ENCODE results near the gene SELENOW. TPM values are rescaled to one million over a fixed set of nuclear protein-coding genes. Genes with fewer than 3 reads are reported as not detected.
A peak's percentile ranks its signal among the peaks of the same experiment; 100 is the strongest.

The SELENOW gene
- total and polyA plus RNA-seq, 2 donors (not counting 1 experiment from before 2014, with no cell fraction given) = 47.7 to 73.7 TPM

DNA sequence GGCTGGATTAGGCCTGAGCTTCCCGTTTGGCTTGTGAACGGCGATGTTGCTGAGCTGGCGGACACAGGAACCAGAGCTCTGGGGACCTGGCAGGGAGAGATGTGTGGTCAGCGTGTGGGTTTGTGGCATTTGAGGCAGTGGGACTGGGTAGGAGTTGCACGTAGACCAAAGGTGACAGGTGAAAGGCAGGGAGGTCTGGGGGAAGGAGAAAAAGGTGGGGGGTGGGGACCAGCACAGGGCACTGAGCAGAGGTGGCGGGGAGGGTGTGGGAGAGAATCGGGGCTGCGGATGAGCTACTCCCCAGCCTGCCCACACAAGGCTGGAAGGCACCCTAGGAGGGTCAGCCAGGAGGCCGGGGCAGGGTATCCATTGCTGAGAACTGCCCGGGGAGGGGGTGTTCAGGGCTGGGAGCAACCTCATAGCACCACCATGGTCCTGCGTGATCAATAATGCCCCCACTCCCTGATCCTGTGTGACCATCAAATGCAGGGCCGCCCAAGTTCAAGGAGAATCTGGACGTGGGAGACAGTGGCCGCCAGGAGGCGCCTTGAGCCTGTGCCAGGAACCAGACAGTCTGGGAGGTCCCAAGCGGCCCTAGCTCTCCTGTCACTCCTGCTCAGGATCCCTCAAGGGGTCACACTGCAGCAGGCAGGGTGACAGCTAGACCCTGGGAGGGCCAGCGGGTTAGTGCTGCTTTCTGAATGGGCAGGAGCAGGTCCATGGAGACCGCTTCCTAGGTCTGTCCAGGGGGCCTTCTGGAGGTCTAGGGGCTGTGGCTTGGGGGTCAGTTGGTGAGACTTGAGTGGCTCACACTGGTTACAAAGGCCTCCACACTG, 12.8 kb upstream of the SELENOW start:
- Mint-ChIP-seq H3K4me1 (no peaks in the 10 kb centered on the region), H3K9me3 (ENCODE audit: insufficient read depth) (no peaks in the 10 kb centered on the region), H3K27me3 (no peaks in the 10 kb centered on the region), H3K4me3 (no peak overlapping the region), H3K27ac (no peak overlapping the region)
- POLR2A ChIA-PET = interaction anchor here (0.7 kb wide), 1 partner anchor 906 kb away, joined by 4 read pairs; no protein-coding TSS in a partner anchor
- Histone ChIP-seq H3K27me3 (replicated peaks in 1 of 4; ENCODE audit: control extremely low read depth in 1 of 4, control insufficient read depth in 3 of 4, insufficient read depth in 4 of 4, low read length in 3 of 4) (no peaks in the 10 kb centered on the region), H3K36me3 (replicated peaks in 1 of 2; ENCODE audit: control extremely low read depth in 1 of 2, control insufficient read depth in 1 of 2, extremely low read depth in 1 of 2, insufficient read depth in 2 of 2, low read length in 1 of 2) (no peaks in the 10 kb centered on the region), H2AFZ (ENCODE audit: insufficient read depth, low read depth, low read length, poor library complexity, severe bottlenecking) (no peak overlapping the region), H3K27ac (ENCODE audit: low read length in 2 of 2) (no peak overlapping the region), H3K79me2 (ENCODE audit: control insufficient read depth, insufficient read depth, low read length) (no peaks in the 10 kb centered on the region), H3K4me3 (ENCODE audit: control extremely low read depth in 1 of 5, extremely low read depth in 1 of 5, insufficient read depth in 1 of 5, low read depth in 2 of 5, low read length in 4 of 5) (no peak overlapping the region), H4K20me1 (ENCODE audit: control insufficient read depth, insufficient read depth, low read length, poor library complexity, severe bottlenecking) (no peaks in the 10 kb centered on the region), H3K9me3 (ENCODE audit: control extremely low read depth in 1 of 3, control insufficient read depth in 2 of 3, insufficient read depth in 1 of 3, low read length in 2 of 3) (no peaks in the 10 kb centered on the region), H3K4me2 (replicated peaks; ENCODE audit: low read depth, low read length, poor library complexity, severe bottlenecking) (no peak overlapping the region), H3K4me1 (ENCODE audit: control insufficient read depth in 2 of 2, insufficient read depth in 2 of 2, low read length in 2 of 2) (no peaks in the 10 kb centered on the region), H3K9ac (ENCODE audit: low read length) (no peak overlapping the region)
- CTCF ChIA-PET = interaction anchor here (5.8 kb wide), 1 partner anchor 24 kb away, joined by 43 read pairs; no protein-coding TSS in a partner anchor
- DNase-seq (peak; percentile 57), ATAC-seq (ENCODE audit: low read depth) (peak; percentile 45)
- intact Hi-C loops (cut with micrococcal nuclease) = loop anchor here (1.0 kb wide), 1 partner anchor 23 kb away; no protein-coding TSS in a partner anchor
- WGBS (ENCODE audit: insufficient coverage) = 67% methylated on average over 18 of the region's 19 CpGs
- TF ChIP-seq, protein P1, sequence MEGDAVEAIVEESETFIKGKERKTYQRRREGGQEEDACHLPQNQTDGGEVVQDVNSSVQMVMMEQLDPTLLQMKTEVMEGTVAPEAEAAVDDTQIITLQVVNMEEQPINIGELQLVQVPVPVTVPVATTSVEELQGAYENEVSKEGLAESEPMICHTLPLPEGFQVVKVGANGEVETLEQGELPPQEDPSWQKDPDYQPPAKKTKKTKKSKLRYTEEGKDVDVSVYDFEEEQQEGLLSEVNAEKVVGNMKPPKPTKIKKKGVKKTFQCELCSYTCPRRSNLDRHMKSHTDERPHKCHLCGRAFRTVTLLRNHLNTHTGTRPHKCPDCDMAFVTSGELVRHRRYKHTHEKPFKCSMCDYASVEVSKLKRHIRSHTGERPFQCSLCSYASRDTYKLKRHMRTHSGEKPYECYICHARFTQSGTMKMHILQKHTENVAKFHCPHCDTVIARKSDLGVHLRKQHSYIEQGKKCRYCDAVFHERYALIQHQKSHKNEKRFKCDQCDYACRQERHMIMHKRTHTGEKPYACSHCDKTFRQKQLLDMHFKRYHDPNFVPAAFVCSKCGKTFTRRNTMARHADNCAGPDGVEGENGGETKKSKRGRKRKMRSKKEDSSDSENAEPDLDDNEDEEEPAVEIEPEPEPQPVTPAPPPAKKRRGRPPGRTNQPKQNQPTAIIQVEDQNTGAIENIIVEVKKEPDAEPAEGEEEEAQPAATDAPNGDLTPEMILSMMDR (IDR thresholded peaks at IDR 0.05) = peak; percentile 57
- no peak for TF ChIP-seq EZH2 (IDR thresholded peaks at IDR 0.05; ENCODE audit: borderline replicate concordance, insufficient read depth, low read depth, low read length, poor library complexity, severe bottlenecking)

DNA sequence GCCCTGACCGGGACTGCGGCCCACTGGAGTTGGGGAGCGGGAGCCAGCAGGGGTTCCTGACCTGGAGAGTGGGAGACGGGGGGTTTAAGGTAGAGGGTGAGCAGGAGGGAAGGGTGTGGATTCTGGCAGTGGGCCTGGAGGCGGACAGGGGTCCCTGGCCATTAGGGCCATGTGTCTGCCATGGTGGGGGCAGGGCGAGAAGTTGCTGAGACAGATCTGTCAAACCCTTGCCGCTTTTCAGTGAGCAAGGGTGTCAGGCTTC, 12.2 kb upstream of the SELENOW start:
- no peak for TF ChIP-seq EZH2 (IDR thresholded peaks at IDR 0.05; ENCODE audit: borderline replicate concordance, insufficient read depth, low read depth, low read length, poor library complexity, severe bottlenecking)
- TF ChIP-seq, protein P1 (IDR thresholded peaks at IDR 0.05) = no peak
- Histone ChIP-seq H3K9me3 (ENCODE audit: control extremely low read depth in 1 of 3, control insufficient read depth in 2 of 3, insufficient read depth in 1 of 3, low read length in 2 of 3) (no peaks in the 10 kb centered on the region), H3K27me3 (replicated peaks in 1 of 4; ENCODE audit: control extremely low read depth in 1 of 4, control insufficient read depth in 3 of 4, insufficient read depth in 4 of 4, low read length in 3 of 4) (no peaks in the 10 kb centered on the region), H3K4me1 (ENCODE audit: control insufficient read depth in 2 of 2, insufficient read depth in 2 of 2, low read length in 2 of 2) (no peaks in the 10 kb centered on the region), H3K9ac (ENCODE audit: low read length) (no peak overlapping the region), H3K4me3 (ENCODE audit: control extremely low read depth in 1 of 5, extremely low read depth in 1 of 5, insufficient read depth in 1 of 5, low read depth in 2 of 5, low read length in 4 of 5) (no peak overlapping the region), H2AFZ (ENCODE audit: insufficient read depth, low read depth, low read length, poor library complexity, severe bottlenecking) (no peak overlapping the region), H4K20me1 (ENCODE audit: control insufficient read depth, insufficient read depth, low read length, poor library complexity, severe bottlenecking) (no peaks in the 10 kb centered on the region), H3K36me3 (replicated peaks in 1 of 2; ENCODE audit: control extremely low read depth in 1 of 2, control insufficient read depth in 1 of 2, extremely low read depth in 1 of 2, insufficient read depth in 2 of 2, low read length in 1 of 2) (no peaks in the 10 kb centered on the region), H3K27ac (ENCODE audit: low read length in 2 of 2) (no peak overlapping the region), H3K79me2 (ENCODE audit: control insufficient read depth, insufficient read depth, low read length) (no peaks in the 10 kb centered on the region), H3K4me2 (replicated peaks; ENCODE audit: low read depth, low read length, poor library complexity, severe bottlenecking) (no peak overlapping the region)
- H3K27ac Mint-ChIP-seq = no peak overlapping the region
- H3K27me3 Mint-ChIP-seq = no peaks in the 10 kb centered on the region
- no peaks in the 10 kb centered on the region for H3K4me1 Mint-ChIP-seq
- ChIA-PET CTCF (interaction anchor here (5.8 kb wide), 1 partner anchor 23 kb away, joined by 43 read pairs; no protein-coding TSS in a partner anchor), POLR2A (no interaction called here)
- no peak overlapping the region for H3K4me3 Mint-ChIP-seq
- DNase-seq = no peak
- no peak for ATAC-seq (ENCODE audit: low read depth)
- intact Hi-C loops (cut with micrococcal nuclease) = loop anchor here (1.0 kb wide), 1 partner anchor 22 kb away; no protein-coding TSS in a partner anchor
- H3K9me3 Mint-ChIP-seq (ENCODE audit: insufficient read depth) = no peaks in the 10 kb centered on the region
- WGBS (ENCODE audit: insufficient coverage) = 97% methylated on average over 6 of the region's 7 CpGs
